ENCODE measurements around the gene SUSD1. TPM values are rescaled to one million over a fixed set of nuclear protein-coding genes. Genes with fewer than 3 reads are reported as not detected.

Gene SUSD1
- total RNA-seq, 2 donors from 2014 or later, result 13.1 to 24.0 TPM

DNA sequence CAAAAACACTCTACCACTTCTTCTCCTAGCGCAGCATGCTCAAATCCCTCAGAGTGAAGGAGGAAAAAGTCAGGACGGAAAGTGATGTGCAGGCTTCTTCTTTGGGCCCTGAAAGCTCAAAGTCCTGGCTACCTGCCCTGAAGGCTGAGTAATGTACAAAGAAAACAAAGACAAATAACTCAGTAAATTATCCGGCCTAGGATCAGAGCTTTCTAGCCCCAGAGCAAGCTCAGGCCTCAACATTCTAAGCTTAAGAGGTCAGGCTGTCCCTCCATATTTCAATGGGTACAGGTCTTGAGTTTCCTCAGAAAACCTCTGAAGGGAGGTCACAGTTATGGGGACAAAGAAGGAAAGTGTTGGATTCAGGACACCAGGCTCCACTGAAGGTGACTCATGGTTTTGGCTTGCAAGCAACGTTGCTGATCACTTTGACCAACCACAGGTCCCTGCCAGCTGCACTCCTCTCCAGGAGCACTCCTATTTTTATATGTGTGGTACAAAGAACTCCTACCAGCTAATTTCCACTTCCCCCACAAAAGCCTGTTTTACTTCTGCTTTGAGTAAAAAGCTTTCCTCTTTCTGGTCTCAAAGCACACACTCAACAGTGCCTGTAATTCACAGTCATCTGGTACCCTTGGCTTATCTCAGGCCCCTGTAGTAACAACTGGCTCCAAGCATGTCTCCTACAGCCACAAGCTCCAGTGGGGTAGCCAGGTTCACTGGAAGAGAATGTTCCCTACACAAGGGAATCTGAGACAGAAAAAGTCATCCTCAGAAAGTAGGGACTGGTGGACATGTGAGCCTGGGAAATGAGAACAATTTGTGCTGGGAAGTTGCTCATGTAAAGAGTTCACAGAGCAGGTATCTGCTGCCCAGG lies 162.8 kb downstream of the SUSD1 start:
- TF ChIP-seq, protein P1, sequence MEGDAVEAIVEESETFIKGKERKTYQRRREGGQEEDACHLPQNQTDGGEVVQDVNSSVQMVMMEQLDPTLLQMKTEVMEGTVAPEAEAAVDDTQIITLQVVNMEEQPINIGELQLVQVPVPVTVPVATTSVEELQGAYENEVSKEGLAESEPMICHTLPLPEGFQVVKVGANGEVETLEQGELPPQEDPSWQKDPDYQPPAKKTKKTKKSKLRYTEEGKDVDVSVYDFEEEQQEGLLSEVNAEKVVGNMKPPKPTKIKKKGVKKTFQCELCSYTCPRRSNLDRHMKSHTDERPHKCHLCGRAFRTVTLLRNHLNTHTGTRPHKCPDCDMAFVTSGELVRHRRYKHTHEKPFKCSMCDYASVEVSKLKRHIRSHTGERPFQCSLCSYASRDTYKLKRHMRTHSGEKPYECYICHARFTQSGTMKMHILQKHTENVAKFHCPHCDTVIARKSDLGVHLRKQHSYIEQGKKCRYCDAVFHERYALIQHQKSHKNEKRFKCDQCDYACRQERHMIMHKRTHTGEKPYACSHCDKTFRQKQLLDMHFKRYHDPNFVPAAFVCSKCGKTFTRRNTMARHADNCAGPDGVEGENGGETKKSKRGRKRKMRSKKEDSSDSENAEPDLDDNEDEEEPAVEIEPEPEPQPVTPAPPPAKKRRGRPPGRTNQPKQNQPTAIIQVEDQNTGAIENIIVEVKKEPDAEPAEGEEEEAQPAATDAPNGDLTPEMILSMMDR (IDR thresholded peaks at IDR 0.05), result no peak
- ATAC-seq (ENCODE audit: insufficient number of reproducible peaks, low FRiP score, low read depth), result peak; percentile 93
- Histone ChIP-seq H3K27ac (peak overlapping the region; percentile 82 to 90), H3K4me3 (no peak overlapping the region), H3K4me1 (ENCODE audit: control insufficient read depth in 1 of 2, low read depth in 2 of 2) (peaks cover 22 to 29% of the 10 kb centered on the region in 2 donors), H3K9me3 (no peaks in the 10 kb centered on the region), H3K36me3 (no peaks in the 10 kb centered on the region), H3K27me3 (replicated peaks; ENCODE audit: insufficient read depth) (no peaks in the 10 kb centered on the region)
- peak; percentile 43 for DNase-seq (ENCODE audit: low spot score)

DNA sequence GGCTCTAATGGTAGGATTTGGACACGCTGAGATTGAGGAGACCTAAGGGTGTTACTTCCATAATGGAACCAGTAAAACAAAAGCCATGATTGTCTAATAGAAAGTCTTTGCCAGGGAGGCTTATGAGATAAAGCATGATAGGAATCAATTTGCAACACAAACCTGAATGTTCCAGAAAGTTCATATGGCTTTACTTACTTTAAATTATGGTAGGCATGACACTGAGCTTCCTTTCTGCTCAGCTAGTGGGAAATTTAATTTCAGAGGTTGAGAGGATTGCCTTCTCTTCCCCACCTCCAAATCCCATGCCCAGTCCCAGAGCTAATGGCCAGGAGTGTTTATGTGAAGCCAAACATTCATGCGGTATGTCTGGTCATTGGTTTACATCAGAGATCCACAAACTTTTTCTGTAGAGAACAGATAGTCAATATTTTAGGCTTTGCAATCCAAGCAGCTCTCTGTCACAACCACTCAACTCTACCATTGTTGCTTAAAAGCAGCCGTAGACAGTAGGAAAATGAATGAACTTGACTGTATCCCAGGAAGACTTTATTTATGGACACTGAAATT lies 164.0 kb downstream of the SUSD1 start:
- no peak for ATAC-seq (ENCODE audit: insufficient number of reproducible peaks, low FRiP score, low read depth)
- TF ChIP-seq, protein P1 (IDR thresholded peaks at IDR 0.05), result no peak

DNA sequence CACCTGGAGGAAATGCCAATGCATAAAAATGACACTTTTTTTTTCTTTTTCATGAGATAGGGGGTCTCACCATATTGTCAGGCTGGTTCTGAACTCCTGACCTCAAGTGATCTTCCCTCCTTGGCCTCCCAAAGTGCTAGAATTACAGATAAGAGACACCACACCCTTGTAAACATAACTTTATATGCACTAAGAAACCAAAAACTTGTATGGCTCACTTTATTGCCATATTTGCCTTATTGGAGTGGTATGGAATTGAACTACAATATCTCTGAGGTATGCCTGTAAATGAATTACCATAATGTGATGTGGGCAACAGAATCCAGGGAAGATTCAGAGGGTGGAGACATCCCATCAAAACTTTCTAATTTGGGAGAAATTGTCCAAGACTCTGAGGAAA lies 164.6 kb downstream of the SUSD1 start:
- no peaks in the 10 kb centered on the region for H3K27me3 ChIP-seq (replicated peaks; ENCODE audit: insufficient read depth)
- ATAC-seq (ENCODE audit: insufficient number of reproducible peaks, low FRiP score, low read depth) (no peak), DNase-seq (ENCODE audit: low spot score) (no peak)
- H3K9me3 ChIP-seq, result no peaks in the 10 kb centered on the region
- H3K36me3 ChIP-seq, result no peaks in the 10 kb centered on the region
- no peak overlapping the region for H3K4me3 ChIP-seq
- no peak overlapping the region for H3K27ac ChIP-seq
- TF ChIP-seq, protein P1 (IDR thresholded peaks at IDR 0.05), result no peak
- H3K4me1 ChIP-seq (ENCODE audit: control insufficient read depth in 1 of 2, low read depth in 2 of 2), result peaks cover 22 to 29% of the 10 kb centered on the region in 2 donors

More for the DNA sequence above, 164.0 kb downstream of the SUSD1 start:
- no peaks in the 10 kb centered on the region for H3K27me3 ChIP-seq (replicated peaks; ENCODE audit: insufficient read depth)
- H3K27ac ChIP-seq, result peak overlapping the region in 1 of 2 donors; percentile 90
- no peak for DNase-seq (ENCODE audit: low spot score)
- H3K4me3 ChIP-seq, result no peak overlapping the region
- H3K4me1 ChIP-seq (ENCODE audit: control insufficient read depth in 1 of 2, low read depth in 2 of 2), result peaks cover 22 to 29% of the 10 kb centered on the region in 2 donors
- no peaks in the 10 kb centered on the region for H3K9me3 ChIP-seq
- no peaks in the 10 kb centered on the region for H3K36me3 ChIP-seq

DNA sequence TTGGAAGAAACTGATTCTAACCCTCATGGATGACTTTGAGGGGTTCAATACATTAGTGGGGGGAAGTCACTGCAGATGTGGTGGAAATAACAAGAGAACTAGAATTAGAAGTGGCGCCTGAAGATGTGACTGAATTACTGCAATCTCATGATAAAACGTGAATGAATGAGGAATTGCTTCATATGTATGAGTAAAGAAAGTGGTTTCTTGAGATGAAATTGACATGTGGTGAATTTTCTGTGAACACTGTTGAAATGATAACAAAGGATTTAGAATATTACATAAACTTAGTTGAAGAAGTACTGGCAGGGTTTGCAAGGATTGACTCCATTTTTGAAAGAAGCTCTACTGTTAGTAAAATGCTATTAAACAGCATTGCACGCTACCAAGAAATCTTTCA lies 165.4 kb downstream of the SUSD1 start:
- Histone ChIP-seq H3K4me3 (no peak overlapping the region), H3K27me3 (replicated peaks; ENCODE audit: insufficient read depth) (no peaks in the 10 kb centered on the region), H3K27ac (no peak overlapping the region), H3K36me3 (no peaks in the 10 kb centered on the region), H3K9me3 (no peaks in the 10 kb centered on the region), H3K4me1 (ENCODE audit: control insufficient read depth in 1 of 2, low read depth in 2 of 2) (peaks cover 22 to 29% of the 10 kb centered on the region in 2 donors)
- ATAC-seq (ENCODE audit: insufficient number of reproducible peaks, low FRiP score, low read depth) (no peak), DNase-seq (ENCODE audit: low spot score) (no peak)
- TF ChIP-seq, protein P1 (IDR thresholded peaks at IDR 0.05), result no peak

DNA sequence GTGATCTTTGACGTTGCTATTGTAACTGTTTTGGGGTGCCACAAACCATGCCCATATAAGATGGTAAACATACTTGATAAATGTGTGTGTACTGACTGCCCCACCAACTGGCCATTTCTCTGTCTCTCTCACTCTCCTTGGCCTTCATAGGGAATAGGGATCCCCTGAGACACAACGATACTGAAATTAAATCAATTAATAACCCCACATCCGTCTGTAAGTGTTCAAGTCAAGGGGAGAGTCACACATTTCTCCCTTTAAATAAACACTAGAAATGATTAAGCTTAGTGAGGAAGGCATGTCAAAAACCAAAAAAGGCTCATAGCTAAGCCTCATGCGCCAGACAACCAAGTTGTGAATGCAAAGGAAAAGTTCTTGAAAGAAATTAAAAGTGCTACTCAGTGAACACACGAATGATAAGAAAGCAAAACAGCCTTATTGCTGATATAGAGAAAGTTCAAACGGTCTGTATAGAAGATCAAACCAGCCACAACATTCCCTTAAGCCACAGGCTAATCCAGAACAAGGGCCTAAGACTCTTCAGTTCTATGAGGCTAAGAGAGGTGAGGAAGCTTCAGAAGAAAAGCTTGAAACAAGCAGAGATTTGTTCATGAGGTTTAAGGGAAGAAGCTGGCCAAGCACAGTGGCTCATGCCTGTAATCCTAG lies 167.4 kb downstream of the SUSD1 start:
- Histone ChIP-seq H3K27me3 (replicated peaks; ENCODE audit: insufficient read depth) (no peaks in the 10 kb centered on the region), H3K9me3 (no peaks in the 10 kb centered on the region), H3K36me3 (no peaks in the 10 kb centered on the region), H3K27ac (no peak overlapping the region), H3K4me1 (ENCODE audit: control insufficient read depth in 1 of 2, low read depth in 2 of 2) (peaks cover 9 to 15% of the 10 kb centered on the region in 2 donors), H3K4me3 (no peak overlapping the region)
- ATAC-seq (ENCODE audit: insufficient number of reproducible peaks, low FRiP score, low read depth) (no peak), DNase-seq (ENCODE audit: low spot score) (no peak)
- TF ChIP-seq, protein P1 (IDR thresholded peaks at IDR 0.05), result no peak
